BE2C (cell line): ENCODE data around the gene ADAMTS2.
"Not testable (repeated sequence)": the region's sequence is repeated elsewhere in the genome, so short reads cannot be mapped to it uniquely, and the experiment has no call there.

Experiments
- DNase-seq: peaks from one replicate; pipeline ENCODE4 v3.0.0-alpha.2; 2020
- H3K27me3 ChIP-seq: fragments of 250-450 bp; sonication (Bioruptor Pico); 2 replicates; pipeline ENCODE4 v1.5.1; 2020; ENCODE audit warnings: mild to moderate bottlenecking
- H3K36me3 ChIP-seq: fragments of 250-450 bp; sonication (Bioruptor Pico); 2 replicates; pipeline ENCODE4 v1.5.1; 2020; ENCODE audit warnings: mild to moderate bottlenecking
- H3K4me1 ChIP-seq: fragments of 250-450 bp; sonication (Bioruptor Pico); 2 replicates; pipeline ENCODE4 v1.5.1; 2020
- H3K4me3 ChIP-seq: 2 replicates; pipeline ENCODE4 v1.5.1; 2011; ENCODE audit warnings: low read depth, low read length
- H3K9me3 ChIP-seq: fragments of 250-450 bp; sonication (Bioruptor Pico); 2 replicates; pipeline ENCODE4 v1.5.1; 2020
- TF ChIP-seq, protein P1 (sequence below): IDR thresholded peaks from 2 replicates; pipeline ENCODE4 v1.5.1; 2012; ENCODE audit warnings: mild to moderate bottlenecking, low read depth, low read length

ADAMTS2 gene

DNA sequence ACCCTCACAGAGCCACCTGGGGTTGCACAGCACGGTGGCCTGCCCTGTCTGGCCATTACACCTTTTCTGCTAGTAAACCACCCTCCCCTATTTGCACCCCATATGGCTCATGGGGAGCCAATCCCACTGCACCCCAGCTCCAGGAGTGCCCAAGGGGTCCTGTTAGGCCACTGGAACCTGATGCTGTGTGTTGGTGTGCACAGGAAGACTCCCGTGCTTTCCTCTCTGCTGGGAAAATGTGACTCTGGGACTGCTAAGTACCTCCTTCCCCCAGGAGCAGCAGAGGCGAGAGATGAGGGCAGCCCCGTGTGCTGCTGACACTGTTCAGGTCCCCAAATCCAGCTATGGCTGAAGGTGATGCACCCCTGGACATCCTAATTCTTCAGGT lies 126.3 kb downstream of the ADAMTS2 start:
- no peaks in the 10 kb centered on the region for H3K4me1 ChIP-seq
- TF ChIP-seq, protein P1, sequence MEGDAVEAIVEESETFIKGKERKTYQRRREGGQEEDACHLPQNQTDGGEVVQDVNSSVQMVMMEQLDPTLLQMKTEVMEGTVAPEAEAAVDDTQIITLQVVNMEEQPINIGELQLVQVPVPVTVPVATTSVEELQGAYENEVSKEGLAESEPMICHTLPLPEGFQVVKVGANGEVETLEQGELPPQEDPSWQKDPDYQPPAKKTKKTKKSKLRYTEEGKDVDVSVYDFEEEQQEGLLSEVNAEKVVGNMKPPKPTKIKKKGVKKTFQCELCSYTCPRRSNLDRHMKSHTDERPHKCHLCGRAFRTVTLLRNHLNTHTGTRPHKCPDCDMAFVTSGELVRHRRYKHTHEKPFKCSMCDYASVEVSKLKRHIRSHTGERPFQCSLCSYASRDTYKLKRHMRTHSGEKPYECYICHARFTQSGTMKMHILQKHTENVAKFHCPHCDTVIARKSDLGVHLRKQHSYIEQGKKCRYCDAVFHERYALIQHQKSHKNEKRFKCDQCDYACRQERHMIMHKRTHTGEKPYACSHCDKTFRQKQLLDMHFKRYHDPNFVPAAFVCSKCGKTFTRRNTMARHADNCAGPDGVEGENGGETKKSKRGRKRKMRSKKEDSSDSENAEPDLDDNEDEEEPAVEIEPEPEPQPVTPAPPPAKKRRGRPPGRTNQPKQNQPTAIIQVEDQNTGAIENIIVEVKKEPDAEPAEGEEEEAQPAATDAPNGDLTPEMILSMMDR: no peak
- no peaks in the 10 kb centered on the region; the same call in none of the 2 replicates for H3K9me3 ChIP-seq
- no peak overlapping the region for H3K4me3 ChIP-seq
- DNase-seq: no peak
- H3K27me3 ChIP-seq: no peaks in the 10 kb centered on the region
- no peaks in the 10 kb centered on the region for H3K36me3 ChIP-seq

DNA sequence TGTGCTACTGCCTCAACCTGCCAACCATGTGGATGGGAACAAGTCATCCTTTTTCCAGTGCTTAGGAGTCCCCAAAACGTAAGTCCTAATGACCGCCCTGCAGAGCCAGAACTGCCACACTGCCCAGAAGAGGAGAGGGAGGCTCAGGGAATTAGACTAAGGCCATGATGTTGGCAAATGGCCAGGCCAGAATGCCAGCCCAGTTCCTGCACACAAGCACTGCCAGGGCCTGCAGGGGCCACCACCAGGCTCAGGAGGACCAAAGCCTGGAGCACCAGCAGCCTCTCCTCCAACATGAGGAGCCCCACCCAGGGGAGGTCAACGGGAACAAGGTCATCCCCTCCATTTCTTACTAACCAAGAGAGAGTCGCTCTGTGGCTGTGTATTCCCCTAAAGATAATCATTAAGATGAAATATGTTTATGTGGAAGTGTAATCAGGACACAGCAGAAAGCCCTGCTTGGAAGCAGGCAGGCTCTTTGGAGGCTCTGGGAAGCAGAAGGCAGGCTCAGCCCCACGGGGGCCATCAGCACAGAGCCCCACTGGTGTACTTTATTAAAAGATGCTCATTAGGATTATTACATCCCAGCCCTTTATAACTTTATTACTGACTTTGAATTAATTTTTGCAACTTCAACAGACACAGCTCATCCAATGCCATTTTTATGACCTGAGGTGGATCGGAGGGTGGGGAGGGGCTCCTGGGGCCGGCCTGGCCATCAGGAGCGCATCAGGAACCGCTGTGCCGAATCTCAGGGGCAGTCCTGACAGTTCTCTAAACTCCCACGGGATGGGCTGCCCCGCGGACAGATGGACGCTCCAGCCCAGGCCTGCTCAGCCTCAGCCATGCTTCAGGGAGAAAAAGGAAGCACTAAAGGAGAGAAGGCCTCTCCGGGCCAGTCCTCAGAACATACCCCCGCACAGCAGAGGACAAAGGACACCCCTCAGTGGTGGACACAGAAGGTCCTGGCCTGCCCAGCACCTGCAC lies 127.0 kb downstream of the ADAMTS2 start:
- Histone ChIP-seq H3K4me1 (no peaks in the 10 kb centered on the region), H3K27me3 (no peaks in the 10 kb centered on the region), H3K9me3 (no peaks in the 10 kb centered on the region; the same call in 1 of the 2 replicates), H3K36me3 (no peaks in the 10 kb centered on the region), H3K4me3 (no peak overlapping the region)
- DNase-seq: no peak
- TF ChIP-seq, protein P1: no peak

DNA sequence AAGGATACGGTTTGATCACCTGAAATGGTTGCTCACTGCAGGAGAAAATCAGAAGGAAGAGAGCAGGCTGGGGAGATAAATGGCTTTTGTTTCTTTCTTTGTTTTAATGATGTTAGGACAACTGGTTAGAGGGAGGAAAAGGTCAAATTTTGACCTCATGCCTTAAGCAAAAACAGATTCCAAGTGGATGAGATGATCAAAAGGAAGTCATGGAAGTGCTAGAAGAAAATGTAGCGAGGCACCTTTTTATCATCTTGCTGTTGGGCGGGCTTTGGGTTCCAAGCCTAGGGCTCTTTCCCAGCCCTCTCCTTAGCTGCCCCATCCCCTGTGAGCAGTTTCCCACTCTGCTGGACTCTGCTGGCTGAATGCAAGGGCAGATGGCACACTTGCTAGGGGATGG lies 127.9 kb downstream of the ADAMTS2 start:
- no peak for DNase-seq

DNA sequence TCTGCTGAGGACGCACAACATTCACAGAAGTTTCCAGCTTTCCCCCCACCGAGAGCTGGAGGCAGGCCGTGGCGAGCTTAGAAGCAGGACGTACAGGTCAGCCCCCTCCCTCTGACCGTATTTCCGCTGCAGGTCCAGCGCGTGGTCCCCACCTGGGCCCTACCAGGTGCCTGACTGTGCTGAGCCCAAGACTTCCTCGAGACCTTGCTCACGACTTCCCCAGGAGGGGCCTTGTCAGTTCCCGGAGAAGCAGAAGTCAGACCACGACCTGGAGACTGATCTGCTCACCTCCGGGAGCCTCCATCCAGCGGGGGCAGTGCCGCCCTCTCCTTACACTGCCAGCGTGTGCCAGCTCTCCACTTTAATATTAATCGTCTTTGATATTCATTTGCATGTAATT lies 128.9 kb downstream of the ADAMTS2 start:
- not testable (repeated sequence) for DNase-seq, H3K4me1 ChIP-seq, H3K36me3 ChIP-seq, H3K4me3 ChIP-seq, H3K27me3 ChIP-seq, H3K9me3 ChIP-seq

More for the DNA sequence above, 127.9 kb downstream of the ADAMTS2 start:
- Histone ChIP-seq H3K4me1 (no peaks in the 10 kb centered on the region), H3K36me3 (no peaks in the 10 kb centered on the region), H3K27me3 (no peaks in the 10 kb centered on the region), H3K4me3 (no peak overlapping the region), H3K9me3 (no peaks in the 10 kb centered on the region; the same call in 1 of the 2 replicates)
- TF ChIP-seq, protein P1: no peak

DNA sequence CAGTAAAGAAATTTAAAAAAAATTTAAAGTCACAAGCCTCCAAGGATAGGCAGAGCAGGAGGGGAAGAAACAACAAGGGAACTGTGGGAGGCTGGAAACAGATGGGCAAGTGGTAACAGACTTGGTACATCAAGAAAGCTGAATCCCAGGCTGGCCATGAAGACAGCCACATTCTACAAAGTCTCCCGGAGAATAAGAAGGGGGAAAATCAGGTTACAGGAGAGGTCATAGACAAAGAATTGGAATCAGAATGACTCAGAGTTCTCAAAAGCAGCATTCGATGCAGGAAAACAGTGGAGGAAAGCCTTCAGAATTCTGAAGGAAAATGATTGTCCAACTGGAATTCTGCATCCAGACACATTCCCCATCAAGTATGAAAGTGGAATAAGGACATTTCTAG lies 129.7 kb downstream of the ADAMTS2 start:
- TF ChIP-seq, protein P1: no peak
- no peak for DNase-seq
- Histone ChIP-seq H3K36me3 (no peaks in the 10 kb centered on the region), H3K4me1 (no peaks in the 10 kb centered on the region), H3K4me3 (no peak overlapping the region), H3K9me3 (no peaks in the 10 kb centered on the region; the same call in 1 of the 2 replicates), H3K27me3 (no peaks in the 10 kb centered on the region)

DNA sequence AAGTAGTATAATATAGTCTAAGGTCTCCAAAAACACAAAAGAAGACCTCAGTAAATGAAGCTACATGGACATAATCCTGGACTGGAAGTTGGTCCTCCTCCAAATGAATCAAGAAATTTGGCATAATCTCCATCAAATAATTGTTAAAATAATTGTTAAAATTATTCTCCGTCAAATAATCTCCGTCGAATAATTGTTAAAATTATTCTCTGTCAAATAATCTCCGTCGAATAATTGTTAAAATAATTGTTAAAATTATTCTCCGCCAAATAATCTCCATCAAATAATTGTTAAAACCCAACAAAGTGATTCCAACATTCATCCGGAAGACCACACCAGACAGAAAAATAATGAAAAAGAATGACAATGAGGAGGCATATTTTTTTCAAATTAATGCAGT lies 130.6 kb downstream of the ADAMTS2 start:
- TF ChIP-seq, protein P1: no peak
- no peaks in the 10 kb centered on the region for H3K27me3 ChIP-seq
- no peaks in the 10 kb centered on the region for H3K36me3 ChIP-seq
- no peak for DNase-seq
- no peaks in the 10 kb centered on the region; the same call in 1 of the 2 replicates for H3K9me3 ChIP-seq
- no peak overlapping the region for H3K4me3 ChIP-seq
- H3K4me1 ChIP-seq: no peaks in the 10 kb centered on the region
